HG03469 (cell line): ENCODE results near the gene ZNF536.

Experiments used
- ATAC-seq: cut with Tn5 transposase; IDR thresholded peaks from one replicate; pipeline ENCODE4 v1.9.1; 2021; ENCODE audit warnings: mild to moderate bottlenecking, moderate library complexity, moderate number of reproducible peaks; ENCODE audit not compliant: unreplicated experiment

ZNF536 gene

GRCh38 chr19:30361721-30362120 is 10.5 kb upstream of the ZNF536 start:
- ATAC-seq, result no peak

GRCh38 chr19:30362156-30362754 is 9.9 kb upstream of the ZNF536 start:
- ATAC-seq, result no peak

- ATAC-seq, result no peak
Measured at GRCh38 chr19:30363073-30363472, 9.1 kb upstream of the ZNF536 start.

GRCh38 chr19:30364866-30365800 is 7.1 kb upstream of the ZNF536 start:
- no peak for ATAC-seq

- ATAC-seq, result no peak
Measured at GRCh38 chr19:30366282-30366681, 5.9 kb upstream of the ZNF536 start.

- no peak for ATAC-seq
Measured at GRCh38 chr19:30367006-30367405, 5.2 kb upstream of the ZNF536 start.

GRCh38 chr19:30367421-30367820 is 4.8 kb upstream of the ZNF536 start:
- no peak for ATAC-seq

GRCh38 chr19:30369833-30370232 is 2.4 kb upstream of the ZNF536 start:
- no peak for ATAC-seq

GRCh38 chr19:30371161-30371836 is 885 bp upstream of the ZNF536 start:
- ATAC-seq, result no peak

- ATAC-seq, result no peak
Measured at GRCh38 chr19:30373593-30373992, 1.4 kb downstream of the ZNF536 start.

- ATAC-seq, result no peak
Measured at GRCh38 chr19:30374539-30374864, 2.3 kb downstream of the ZNF536 start.

- ATAC-seq, result no peak
Measured at GRCh38 chr19:30374865-30375552, 2.8 kb downstream of the ZNF536 start.

GRCh38 chr19:30375553-30376031 is 3.4 kb downstream of the ZNF536 start:
- ATAC-seq, result no peak

- no peak for ATAC-seq
Measured at GRCh38 chr19:30376272-30376671, 4.1 kb downstream of the ZNF536 start.

GRCh38 chr19:30376826-30377425 is 4.7 kb downstream of the ZNF536 start:
- ATAC-seq, result no peak

- no peak for ATAC-seq
Measured at GRCh38 chr19:30378701-30379100, 6.5 kb downstream of the ZNF536 start.

GRCh38 chr19:30379841-30380610 is 7.8 kb downstream of the ZNF536 start:
- no peak for ATAC-seq

- ATAC-seq, result no peak
Measured at GRCh38 chr19:30381366-30381765, 9.2 kb downstream of the ZNF536 start.

- no peak for ATAC-seq
Measured at GRCh38 chr19:30385174-30385573, 13.0 kb downstream of the ZNF536 start.

- no peak for ATAC-seq
Measured at GRCh38 chr19:30385666-30386065, 13.5 kb downstream of the ZNF536 start.
